HEK293 (cell line): ENCODE data around the gene LRRC26.

Experiments used
- GFI1B ChIP-seq: fragments of 450-650 bp; formaldehyde crosslinking; IDR thresholded peaks from 2 replicates; pipeline ENCODE4 v1.5.1; 2016; ENCODE audit warnings: missing biosample characterization, missing genetic modification characterization
- KLF10 ChIP-seq: fragments of 450-650 bp; IDR thresholded peaks from 2 replicates; pipeline ENCODE4 v1.5.1; 2018; ENCODE audit warnings: missing biosample characterization, mild to moderate bottlenecking, missing genetic modification characterization
- PRDM4 ChIP-seq: fragments of 450-650 bp; formaldehyde crosslinking; IDR thresholded peaks from 2 replicates; pipeline ENCODE4 v1.5.1; 2017; ENCODE audit warnings: missing biosample characterization, missing genetic modification characterization
- ZBTB20 ChIP-seq: fragments of 450-650 bp; formaldehyde crosslinking; IDR thresholded peaks from 2 replicates; pipeline ENCODE4 v1.5.1; 2016; ENCODE audit warnings: missing biosample characterization, missing genetic modification characterization
- ZIC2 ChIP-seq: fragments of 450-650 bp; formaldehyde crosslinking; IDR thresholded peaks from 2 replicates; pipeline ENCODE4 v1.5.1; 2016; ENCODE audit warnings: missing biosample characterization, missing genetic modification characterization
- ZNF10 ChIP-seq: fragments of 450-650 bp; formaldehyde crosslinking; IDR thresholded peaks from 2 replicates; pipeline ENCODE4 v1.5.1; 2017; ENCODE audit warnings: missing biosample characterization, missing genetic modification characterization
- ZNF133 ChIP-seq: fragments of 450-650 bp; formaldehyde crosslinking; IDR thresholded peaks from 2 replicates; pipeline ENCODE4 v1.5.1; 2016; ENCODE audit warnings: missing biosample characterization, missing genetic modification characterization
- ZNF18 ChIP-seq: fragments of 450-650 bp; formaldehyde crosslinking; IDR thresholded peaks from 2 replicates; pipeline ENCODE4 v1.5.1; 2016; ENCODE audit warnings: missing biosample characterization, missing genetic modification characterization
- ZNF19 ChIP-seq: fragments of 450-650 bp; formaldehyde crosslinking; IDR thresholded peaks from 2 replicates; pipeline ENCODE4; 2016; ENCODE audit warnings: missing biosample characterization, missing genetic modification characterization, low read depth
- ZNF26 ChIP-seq: fragments of 450-650 bp; formaldehyde crosslinking; IDR thresholded peaks from 2 replicates; pipeline ENCODE4 v1.5.1; 2016; ENCODE audit warnings: missing biosample characterization, missing genetic modification characterization
- ZNF335 ChIP-seq: fragments of 450-650 bp; formaldehyde crosslinking; conservative IDR thresholded peaks from 2 replicates; pipeline ENCODE4 v1.5.1; 2016; ENCODE audit warnings: missing biosample characterization, missing genetic modification characterization
- ZNF354C ChIP-seq: fragments of 450-650 bp; formaldehyde crosslinking; IDR thresholded peaks from 2 replicates; pipeline ENCODE4 v1.5.1; 2016; ENCODE audit warnings: missing biosample characterization, missing genetic modification characterization, low read depth, borderline replicate concordance
- ZNF394 ChIP-seq: fragments of 450-650 bp; formaldehyde crosslinking; IDR thresholded peaks from 2 replicates; pipeline ENCODE4 v1.5.1; 2016; ENCODE audit warnings: missing biosample characterization, missing genetic modification characterization, mild to moderate bottlenecking, moderate library complexity, borderline replicate concordance
- ZNF404 ChIP-seq: fragments of 450-650 bp; formaldehyde crosslinking; IDR thresholded peaks from 2 replicates; pipeline ENCODE4 v1.5.1; 2017; ENCODE audit warnings: missing biosample characterization, missing genetic modification characterization
- ZNF501 ChIP-seq: fragments of 450-650 bp; formaldehyde crosslinking; IDR thresholded peaks from 2 replicates; pipeline ENCODE4 v1.5.1; 2016; ENCODE audit warnings: missing biosample characterization, missing genetic modification characterization
- ZNF596 ChIP-seq: fragments of 450-650 bp; IDR thresholded peaks from 2 replicates; pipeline ENCODE4 v1.5.0; 2018; ENCODE audit warnings: missing biosample characterization, mild to moderate bottlenecking, missing genetic modification characterization, moderate library complexity
- ZNF600 ChIP-seq: fragments of 450-650 bp; formaldehyde crosslinking; IDR thresholded peaks from 2 replicates; pipeline ENCODE4 v1.5.1; 2016; ENCODE audit warnings: missing biosample characterization, missing genetic modification characterization
- ZNF610 ChIP-seq: fragments of 450-650 bp; formaldehyde crosslinking; IDR thresholded peaks from 2 replicates; pipeline ENCODE4 v1.5.1; 2016; ENCODE audit warnings: missing biosample characterization, missing genetic modification characterization, borderline replicate concordance
- ZNF623 ChIP-seq: fragments of 450-650 bp; formaldehyde crosslinking; IDR thresholded peaks from 2 replicates; pipeline ENCODE4 v1.5.1; 2016; ENCODE audit warnings: missing biosample characterization, missing genetic modification characterization
- ZNF677 ChIP-seq: fragments of 450-650 bp; IDR thresholded peaks from 2 replicates; pipeline ENCODE4 v1.5.0; 2018; ENCODE audit warnings: missing biosample characterization, mild to moderate bottlenecking, missing genetic modification characterization, moderate library complexity
- ZNF792 ChIP-seq: fragments of 450-650 bp; formaldehyde crosslinking; IDR thresholded peaks from 2 replicates; pipeline ENCODE4 v1.5.1; 2016; ENCODE audit warnings: missing biosample characterization, missing genetic modification characterization
- ZSCAN23 ChIP-seq: fragments of 450-650 bp; formaldehyde crosslinking; IDR thresholded peaks from 2 replicates; pipeline ENCODE4 v1.5.1; 2016; ENCODE audit warnings: missing biosample characterization, missing genetic modification characterization
- ZSCAN30 ChIP-seq: fragments of 450-650 bp; IDR thresholded peaks from 2 replicates; pipeline ENCODE4 v1.5.1; 2018; ENCODE audit warnings: missing biosample characterization, mild to moderate bottlenecking, missing genetic modification characterization, moderate library complexity
- ZSCAN4 ChIP-seq: fragments of 450-650 bp; formaldehyde crosslinking; IDR thresholded peaks from 2 replicates; pipeline ENCODE4 v1.5.1; 2017; ENCODE audit warnings: missing biosample characterization, missing genetic modification characterization
- ZSCAN5A ChIP-seq: fragments of 450-650 bp; formaldehyde crosslinking; IDR thresholded peaks from 2 replicates; pipeline ENCODE4 v1.5.1; 2016; ENCODE audit warnings: missing biosample characterization, missing genetic modification characterization
- TF ChIP-seq, protein P1 (sequence below): fragments of 450-650 bp; formaldehyde crosslinking; IDR thresholded peaks from 2 replicates; pipeline ENCODE4 v1.5.1; 2016; ENCODE audit warnings: missing biosample characterization, missing genetic modification characterization
- TF ChIP-seq, protein P2 (sequence below): fragments of 450-650 bp; formaldehyde crosslinking; IDR thresholded peaks from 2 replicates; pipeline ENCODE4 v1.5.1; 2016; ENCODE audit warnings: missing biosample characterization, missing genetic modification characterization
- TF ChIP-seq, protein P3 (sequence below): fragments of 450-650 bp; formaldehyde crosslinking; IDR thresholded peaks from 2 replicates; pipeline ENCODE4 v1.5.1; 2016; ENCODE audit warnings: missing biosample characterization, missing genetic modification characterization

LRRC26 gene

GRCh38 chr9:137129456-137130175 lies 40.2 kb downstream of the LRRC26 start (continued):
- TF ChIP-seq ZIC2 (tag by site-specific recombination): no peak
- 0 out of 2 replicates have a peak, but pooled peaks have one; percentile 8 for TF ChIP-seq ZNF596 (tag by site-specific recombination)
- TF ChIP-seq ZSCAN4 (tag by site-specific recombination): no peak
- no peak for TF ChIP-seq ZSCAN5A (tag by site-specific recombination)
- TF ChIP-seq GFI1B: no peak
- no peak for TF ChIP-seq ZNF19
- TF ChIP-seq ZNF610 (tag by site-specific recombination): no peak
- TF ChIP-seq ZNF10 (tag by site-specific recombination): no peak
- TF ChIP-seq ZNF18 (tag by site-specific recombination): no peak
- TF ChIP-seq, protein P1, sequence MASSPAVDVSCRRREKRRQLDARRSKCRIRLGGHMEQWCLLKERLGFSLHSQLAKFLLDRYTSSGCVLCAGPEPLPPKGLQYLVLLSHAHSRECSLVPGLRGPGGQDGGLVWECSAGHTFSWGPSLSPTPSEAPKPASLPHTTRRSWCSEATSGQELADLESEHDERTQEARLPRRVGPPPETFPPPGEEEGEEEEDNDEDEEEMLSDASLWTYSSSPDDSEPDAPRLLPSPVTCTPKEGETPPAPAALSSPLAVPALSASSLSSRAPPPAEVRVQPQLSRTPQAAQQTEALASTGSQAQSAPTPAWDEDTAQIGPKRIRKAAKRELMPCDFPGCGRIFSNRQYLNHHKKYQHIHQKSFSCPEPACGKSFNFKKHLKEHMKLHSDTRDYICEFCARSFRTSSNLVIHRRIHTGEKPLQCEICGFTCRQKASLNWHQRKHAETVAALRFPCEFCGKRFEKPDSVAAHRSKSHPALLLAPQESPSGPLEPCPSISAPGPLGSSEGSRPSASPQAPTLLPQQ (tag by site-specific recombination): no peak; the same call in none of the 2 replicates
- TF ChIP-seq PRDM4 (tag by site-specific recombination): no peak
- TF ChIP-seq ZSCAN23: no peak
- no peak for TF ChIP-seq ZNF133 (tag by site-specific recombination)
- TF ChIP-seq ZNF404: no peak
- TF ChIP-seq KLF10 (tag by site-specific recombination): peak; percentile 41; the same call in 1 of the 2 replicates
- peak; percentile 40; the same call in 1 of the 2 replicates for TF ChIP-seq ZSCAN30
- TF ChIP-seq ZNF26 (tag by site-specific recombination): no peak
- TF ChIP-seq, protein P2, sequence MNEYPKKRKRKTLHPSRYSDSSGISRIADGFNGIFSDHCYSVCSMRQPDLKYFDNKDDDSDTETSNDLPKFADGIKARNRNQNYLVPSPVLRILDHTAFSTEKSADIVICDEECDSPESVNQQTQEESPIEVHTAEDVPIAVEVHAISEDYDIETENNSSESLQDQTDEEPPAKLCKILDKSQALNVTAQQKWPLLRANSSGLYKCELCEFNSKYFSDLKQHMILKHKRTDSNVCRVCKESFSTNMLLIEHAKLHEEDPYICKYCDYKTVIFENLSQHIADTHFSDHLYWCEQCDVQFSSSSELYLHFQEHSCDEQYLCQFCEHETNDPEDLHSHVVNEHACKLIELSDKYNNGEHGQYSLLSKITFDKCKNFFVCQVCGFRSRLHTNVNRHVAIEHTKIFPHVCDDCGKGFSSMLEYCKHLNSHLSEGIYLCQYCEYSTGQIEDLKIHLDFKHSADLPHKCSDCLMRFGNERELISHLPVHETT (tag by site-specific recombination): no peak
- no peak for TF ChIP-seq ZNF792 (tag by site-specific recombination)
- TF ChIP-seq ZNF623 (tag by site-specific recombination): no peak
- no peak for TF ChIP-seq ZNF677 (tag by site-specific recombination)
- TF ChIP-seq ZNF501 (tag by site-specific recombination): peak; percentile 75
- no peak for TF ChIP-seq ZNF354C (tag by site-specific recombination)
- TF ChIP-seq, protein P3, sequence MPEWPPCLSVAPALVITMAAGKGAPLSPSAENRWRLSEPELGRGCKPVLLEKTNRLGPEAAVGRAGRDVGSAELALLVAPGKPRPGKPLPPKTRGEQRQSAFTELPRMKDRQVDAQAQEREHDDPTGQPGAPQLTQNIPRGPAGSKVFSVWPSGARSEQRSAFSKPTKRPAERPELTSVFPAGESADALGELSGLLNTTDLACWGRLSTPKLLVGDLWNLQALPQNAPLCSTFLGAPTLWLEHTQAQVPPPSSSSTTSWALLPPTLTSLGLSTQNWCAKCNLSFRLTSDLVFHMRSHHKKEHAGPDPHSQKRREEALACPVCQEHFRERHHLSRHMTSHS: no peak
- TF ChIP-seq ZNF600: no peak
- peak; percentile 91 for TF ChIP-seq ZBTB20 (tag by site-specific recombination)
- no peak for TF ChIP-seq ZNF394
- TF ChIP-seq ZNF335 (tag by site-specific recombination): peak; percentile 91
